Esophagus muscularis mucosa (tissue), 4 donors: ENCODE results near the gene PQBP1.

Experiments used
- EP300 ChIP-seq: sonication (generic); formaldehyde crosslinking; IDR thresholded peaks from one replicate; pipeline ENCODE4 v1.6.1; 2017; ENCODE audit warnings: antibody characterized with exemption
- POLR2A ChIP-seq: fragments of 450-650 bp; IDR thresholded peaks from one replicate; pipeline ENCODE4 v1.6.1; 2017; ENCODE audit warnings: antibody characterized with exemption, moderate library complexity, mild to moderate bottlenecking, low read depth
- POLR2AphosphoS5 ChIP-seq, 2 donors: sonication (generic); formaldehyde crosslinking; IDR thresholded peaks; one replicate each; pipeline ENCODE4 v1.6.1; 2017; ENCODE audit warnings: antibody characterized with exemption in 2 of 2
- TF ChIP-seq, protein P1 (sequence below), 3 experiments: fragments of 200-600 bp in 2 of 3; fragments of 450-650 bp in 1 of 3; sonication (generic) in 2 of 3; IDR thresholded peaks; one replicate each; pipeline ENCODE4 v1.5.1; 2017 to 2019; ENCODE audit warnings: antibody characterized with exemption in 3 of 3, mild to moderate bottlenecking in 2 of 3, moderate library complexity in 1 of 3

DNA sequence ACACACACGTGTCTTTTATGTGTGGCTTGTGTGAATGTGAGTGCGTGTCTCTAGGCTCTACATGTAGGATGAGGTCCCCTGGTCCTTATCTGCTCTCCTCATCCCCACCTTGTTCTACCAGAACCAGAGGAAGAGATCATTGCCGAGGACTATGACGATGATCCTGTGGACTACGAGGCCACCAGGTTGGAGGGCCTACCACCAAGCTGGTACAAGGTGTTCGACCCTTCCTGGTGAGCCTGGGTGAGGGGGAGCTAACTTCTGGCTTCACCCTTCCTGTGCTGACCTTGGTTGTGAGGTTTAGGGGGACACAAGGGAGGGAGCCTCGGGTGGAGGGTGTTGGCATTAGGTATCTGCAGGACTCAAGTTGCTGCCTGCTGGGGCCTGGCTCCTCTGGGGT lies 3.3 kb downstream of the PQBP1 start:
- TF ChIP-seq, protein P1, sequence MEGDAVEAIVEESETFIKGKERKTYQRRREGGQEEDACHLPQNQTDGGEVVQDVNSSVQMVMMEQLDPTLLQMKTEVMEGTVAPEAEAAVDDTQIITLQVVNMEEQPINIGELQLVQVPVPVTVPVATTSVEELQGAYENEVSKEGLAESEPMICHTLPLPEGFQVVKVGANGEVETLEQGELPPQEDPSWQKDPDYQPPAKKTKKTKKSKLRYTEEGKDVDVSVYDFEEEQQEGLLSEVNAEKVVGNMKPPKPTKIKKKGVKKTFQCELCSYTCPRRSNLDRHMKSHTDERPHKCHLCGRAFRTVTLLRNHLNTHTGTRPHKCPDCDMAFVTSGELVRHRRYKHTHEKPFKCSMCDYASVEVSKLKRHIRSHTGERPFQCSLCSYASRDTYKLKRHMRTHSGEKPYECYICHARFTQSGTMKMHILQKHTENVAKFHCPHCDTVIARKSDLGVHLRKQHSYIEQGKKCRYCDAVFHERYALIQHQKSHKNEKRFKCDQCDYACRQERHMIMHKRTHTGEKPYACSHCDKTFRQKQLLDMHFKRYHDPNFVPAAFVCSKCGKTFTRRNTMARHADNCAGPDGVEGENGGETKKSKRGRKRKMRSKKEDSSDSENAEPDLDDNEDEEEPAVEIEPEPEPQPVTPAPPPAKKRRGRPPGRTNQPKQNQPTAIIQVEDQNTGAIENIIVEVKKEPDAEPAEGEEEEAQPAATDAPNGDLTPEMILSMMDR (IDR thresholded peaks at IDR 0.05): no peak
- TF ChIP-seq POLR2A (no peak), POLR2AphosphoS5 (IDR thresholded peaks at IDR 0.05) (no peak), EP300 (no peak)
